Kidney (tissue), 14 donors: ENCODE data around the gene EVI5L. TPM values are rescaled to one million over a fixed set of nuclear protein-coding genes. Genes with fewer than 3 reads are reported as not detected.

Experiments used
- DNase-seq, 5 donors: peaks; one replicate each; pipeline ENCODE4 v3.0.0-alpha.2; 2013 to 2020
- FAIRE-seq: peaks from 2 replicates; lab custom pipeline; 2012; peaks lifted over from hg19 to GRCh38; lab: Jason Lieb, UNC
- H3K27ac ChIP-seq, 2 donors: one replicate each; pipeline ENCODE4 v1.7.0; 2013; ENCODE audit warnings: low read depth in 2 of 2, low read length in 2 of 2, inconsistent platforms in 1 of 2
- H3K27me3 ChIP-seq: one replicate; pipeline ENCODE4 v1.7.1; 2013; ENCODE audit warnings: low read length, inconsistent platforms; ENCODE audit not compliant: control insufficient read depth, insufficient read depth
- H3K36me3 ChIP-seq, 3 donors: one replicate each; pipeline versions ENCODE4 v1.7.0 to v1.7.1; 2013; ENCODE audit warnings: low read length in 3 of 3, control low read depth in 1 of 3, inconsistent platforms in 1 of 3; ENCODE audit not compliant: insufficient read depth in 3 of 3, control insufficient read depth in 2 of 3
- H3K4me1 ChIP-seq, 3 donors: one replicate each; pipeline versions ENCODE4 v1.7.0 to v1.7.1; 2013; ENCODE audit warnings: low read length in 3 of 3, inconsistent platforms in 1 of 3, low read depth in 1 of 3; ENCODE audit not compliant: control insufficient read depth in 2 of 3, insufficient read depth in 2 of 3
- H3K4me3 ChIP-seq, 3 donors: one replicate each; pipeline versions ENCODE4 v1.7.0 to v1.8.1; 2013; ENCODE audit warnings: low read length in 3 of 3, control low read depth in 1 of 3, inconsistent platforms in 1 of 3
- H3K9ac ChIP-seq, 3 donors: one replicate each; pipeline versions ENCODE4 v1.7.0 to v1.7.1; 2013; ENCODE audit warnings: low read length in 3 of 3, control low read depth in 1 of 3, inconsistent platforms in 1 of 3
- H3K9me3 ChIP-seq, 3 donors: one replicate each; pipeline versions ENCODE4 v1.7.0 to v1.7.1; 2013; ENCODE audit warnings: low read length in 3 of 3, control low read depth in 1 of 3, inconsistent platforms in 1 of 3; ENCODE audit not compliant: control insufficient read depth in 2 of 3, insufficient read depth in 1 of 3
- intact Hi-C: fragments of 100-400 bp; cut with DNase I; formaldehyde crosslinking; loops from one replicate; pipeline ENCODE4 v1.11.1; 2022
- polyA plus RNA-seq: library from polyadenylated mRNA; stranded (reverse); fragments of 350-450 nt; fragmentation: Illumina TruSeq; extraction: RNeasy Lipid Tissue Mini Kit (QIAGEN cat#74804); gene quantifications from one replicate; pipeline ENCODE4 v1.2.3, GENCODE V29; 2014; ENCODE audit warnings: low read depth, low replicate concordance; ENCODE audit not compliant: insufficient read depth
- total RNA-seq: library from RNA; stranded (reverse); fragmentation: NEBNext Ultra II Directional; extraction: Animal tissue kit (Norgen Biotek cat#: 25700); gene quantifications from one replicate; pipeline ENCODE4 v1.2.1, GENCODE V29; 2021
- TF ChIP-seq, protein P1 (sequence below): IDR thresholded peaks from 3 replicates; pipeline ENCODE4 v1.5.1; 2012; ENCODE audit warnings: mild to moderate bottlenecking, moderate library complexity, borderline replicate concordance; ENCODE audit not compliant: insufficient read depth; ENCODE audit errors: extremely low read depth
- donor health status: control.
- donor health status: control.
- donor health status: control.
- donor health status: control.
- donor health status: control.
- donor health status: DM: yes; HTN: yes; CAD: no.
- donor health status: Normal renal cell carcinoma (clear cell type).

Gene EVI5L
- total and polyA plus RNA-seq, 2 donors from 2014 or later: 14.5 to 15.9 TPM

- Histone ChIP-seq H3K4me3 (no peak overlapping the region), H3K9me3 (peaks cover 0 to 3% (median 0%) of the 10 kb centered on the region in 3 donors), H3K9ac (no peak overlapping the region), H3K27me3 (no peaks in the 10 kb centered on the region), H3K27ac (no peak overlapping the region), H3K4me1 (no peaks in the 10 kb centered on the region), H3K36me3 (no peaks in the 10 kb centered on the region)
- DNase-seq (no peak), FAIRE-seq (no peak)
- TF ChIP-seq, protein P1, sequence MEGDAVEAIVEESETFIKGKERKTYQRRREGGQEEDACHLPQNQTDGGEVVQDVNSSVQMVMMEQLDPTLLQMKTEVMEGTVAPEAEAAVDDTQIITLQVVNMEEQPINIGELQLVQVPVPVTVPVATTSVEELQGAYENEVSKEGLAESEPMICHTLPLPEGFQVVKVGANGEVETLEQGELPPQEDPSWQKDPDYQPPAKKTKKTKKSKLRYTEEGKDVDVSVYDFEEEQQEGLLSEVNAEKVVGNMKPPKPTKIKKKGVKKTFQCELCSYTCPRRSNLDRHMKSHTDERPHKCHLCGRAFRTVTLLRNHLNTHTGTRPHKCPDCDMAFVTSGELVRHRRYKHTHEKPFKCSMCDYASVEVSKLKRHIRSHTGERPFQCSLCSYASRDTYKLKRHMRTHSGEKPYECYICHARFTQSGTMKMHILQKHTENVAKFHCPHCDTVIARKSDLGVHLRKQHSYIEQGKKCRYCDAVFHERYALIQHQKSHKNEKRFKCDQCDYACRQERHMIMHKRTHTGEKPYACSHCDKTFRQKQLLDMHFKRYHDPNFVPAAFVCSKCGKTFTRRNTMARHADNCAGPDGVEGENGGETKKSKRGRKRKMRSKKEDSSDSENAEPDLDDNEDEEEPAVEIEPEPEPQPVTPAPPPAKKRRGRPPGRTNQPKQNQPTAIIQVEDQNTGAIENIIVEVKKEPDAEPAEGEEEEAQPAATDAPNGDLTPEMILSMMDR: no peak
- intact Hi-C loops: no loop called here
Observed at GRCh38 chr19:7806234-7806633, 23.8 kb upstream of the EVI5L start.

DNA sequence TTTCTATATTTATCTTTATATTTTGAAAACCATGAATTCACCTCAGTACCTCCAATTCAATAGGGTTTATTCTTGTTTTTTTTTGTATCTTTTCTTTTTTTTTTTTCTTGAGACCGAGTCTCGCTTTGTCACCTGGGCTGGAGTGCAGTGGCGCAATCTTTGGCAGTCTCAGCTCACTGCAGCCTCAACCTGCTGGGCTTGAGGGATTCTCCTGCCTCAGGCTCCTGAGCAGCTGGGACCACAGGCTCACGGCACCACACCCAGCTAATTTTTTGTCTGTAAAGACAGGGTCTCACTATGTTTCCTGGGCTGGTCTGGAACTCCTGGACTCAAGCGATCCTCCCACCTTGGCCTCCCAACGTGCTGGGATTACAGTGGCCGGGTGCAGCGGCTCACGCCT is 23.1 kb upstream of the EVI5L start:
- FAIRE-seq (no peak), DNase-seq (no peak)
- H3K4me3 ChIP-seq: no peak overlapping the region
- H3K9ac ChIP-seq: no peak overlapping the region
- H3K27me3 ChIP-seq: no peaks in the 10 kb centered on the region
- H3K36me3 ChIP-seq: no peaks in the 10 kb centered on the region
- H3K4me1 ChIP-seq: no peaks in the 10 kb centered on the region
- intact Hi-C loops: no loop called here
- peaks cover 0 to 3% (median 2%) of the 10 kb centered on the region in 3 donors for H3K9me3 ChIP-seq
- TF ChIP-seq, protein P1: no peak
- no peak overlapping the region for H3K27ac ChIP-seq

DNA sequence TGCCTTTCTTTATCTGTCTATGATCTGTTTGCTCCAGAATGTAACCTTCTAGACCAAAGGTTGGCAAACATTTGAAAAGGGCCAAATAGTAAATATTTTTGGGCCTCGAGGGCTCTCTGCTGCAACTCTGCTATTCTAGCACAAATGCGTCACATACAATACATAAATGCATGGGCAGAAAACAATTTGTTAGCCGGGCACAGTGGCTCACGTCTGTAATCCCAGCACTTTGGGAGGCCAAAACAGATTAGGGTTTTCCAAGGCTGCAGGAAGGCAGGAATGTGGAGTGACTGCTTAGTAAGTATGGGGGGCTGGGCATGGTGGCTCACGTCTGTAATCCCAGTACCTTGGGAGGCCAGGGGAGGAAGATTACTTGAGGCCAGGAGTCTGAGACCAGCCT is 21.9 kb upstream of the EVI5L start:
- H3K36me3 ChIP-seq: no peaks in the 10 kb centered on the region
- intact Hi-C loops: no loop called here
- no peak overlapping the region for H3K4me3 ChIP-seq
- H3K4me1 ChIP-seq: no peaks in the 10 kb centered on the region
- no peak overlapping the region for H3K27ac ChIP-seq
- FAIRE-seq: no peak
- H3K9ac ChIP-seq: no peak overlapping the region
- TF ChIP-seq, protein P1: no peak
- peaks cover 0 to 3% (median 2%) of the 10 kb centered on the region in 3 donors for H3K9me3 ChIP-seq
- no peaks in the 10 kb centered on the region for H3K27me3 ChIP-seq
- DNase-seq: no peak

DNA sequence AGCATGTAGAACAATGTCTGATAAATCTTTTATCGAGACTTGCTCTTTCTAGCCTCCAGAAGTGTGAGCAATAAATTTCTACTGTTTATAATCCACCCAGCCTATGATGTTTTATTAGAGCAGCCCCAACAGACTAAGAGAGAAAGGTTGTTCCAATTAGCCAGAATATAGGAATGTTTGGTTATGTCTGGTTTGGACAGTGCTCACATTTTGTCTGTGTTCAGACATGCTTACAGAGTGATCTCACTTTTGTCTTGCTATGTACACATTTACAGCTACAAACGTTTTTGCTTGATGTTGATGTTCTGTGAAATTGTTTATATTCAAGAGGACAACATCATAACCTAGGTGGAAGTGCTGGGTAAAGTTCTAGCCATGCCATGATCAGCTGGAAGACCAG is 18.0 kb upstream of the EVI5L start:
- no peak overlapping the region for H3K27ac ChIP-seq
- intact Hi-C loops: no loop called here
- H3K9ac ChIP-seq: no peak overlapping the region
- H3K4me1 ChIP-seq: no peaks in the 10 kb centered on the region
- FAIRE-seq: no peak
- TF ChIP-seq, protein P1: no peak
- H3K27me3 ChIP-seq: no peaks in the 10 kb centered on the region
- no peak for DNase-seq
- peaks cover 0 to 3% (median 2%) of the 10 kb centered on the region in 3 donors for H3K9me3 ChIP-seq
- no peak overlapping the region for H3K4me3 ChIP-seq
- H3K36me3 ChIP-seq: no peaks in the 10 kb centered on the region
